ENCODE data around the gene NOX1.

Gene NOX1

DNA sequence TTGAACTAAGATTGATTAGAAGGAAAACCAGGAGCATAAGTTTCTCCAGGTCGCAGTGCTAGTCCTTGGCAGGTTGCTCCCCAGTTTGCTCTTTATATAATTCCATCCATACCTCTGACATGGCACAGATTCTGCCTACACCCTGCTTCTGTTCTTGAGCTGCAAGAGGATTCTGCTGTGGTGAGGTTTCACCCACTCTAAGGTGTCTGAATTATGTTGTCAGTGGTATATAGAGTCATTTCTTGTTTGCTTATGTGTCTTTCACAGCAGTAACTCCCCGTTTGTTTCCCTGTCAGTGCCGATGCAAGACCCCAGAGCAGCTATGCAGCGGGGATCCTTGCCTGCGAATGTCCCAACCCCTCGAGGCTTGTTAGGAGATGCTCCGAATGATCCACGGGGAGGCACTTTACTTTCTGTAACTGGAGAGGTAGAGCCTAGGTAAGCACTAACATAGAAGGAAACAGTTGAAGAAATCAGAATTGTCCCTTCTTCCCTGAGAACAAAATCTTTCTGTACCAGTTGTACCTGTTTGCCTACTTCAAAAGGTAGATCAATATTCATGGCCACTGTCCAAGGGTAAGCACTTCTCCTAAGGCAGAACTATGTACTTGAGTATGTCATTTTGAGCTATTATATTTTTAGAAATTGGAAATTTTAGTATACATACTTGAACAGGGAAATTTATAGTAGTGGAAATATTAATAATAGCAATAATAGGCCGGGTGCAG, 42.8 kb downstream of the NOX1 start:
- no peak overlapping the region for H3K4me3 ChIP-seq (ENCODE audit: insufficient read depth in 1 of 2, low read depth in 1 of 2, low read length in 2 of 2)
- no peak overlapping the region for H3K18ac ChIP-seq (ENCODE audit: low read depth in 1 of 2, low read length in 2 of 2)
- H2BK120ac ChIP-seq (ENCODE audit: low read depth, low read length), result no peak overlapping the region
- H3K36me3 ChIP-seq (ENCODE audit: control insufficient read depth in 1 of 2, insufficient read depth in 2 of 2, low read depth in 1 of 2, low read length in 2 of 2), result peaks cover 15 to 65% of the 10 kb centered on the region in 2 experiments
- H3K9me3 ChIP-seq (ENCODE audit: control insufficient read depth, low read length), result no peaks in the 10 kb centered on the region
- H3K23ac ChIP-seq (ENCODE audit: low read length in 2 of 2), result no peak overlapping the region
- no peak overlapping the region for H4K8ac ChIP-seq (ENCODE audit: low read length)
- H2AK5ac ChIP-seq (ENCODE audit: low read length, severe bottlenecking), result no peak overlapping the region
- H3K14ac ChIP-seq (ENCODE audit: low read length in 2 of 2), result no peak overlapping the region
- H2BK15ac ChIP-seq (ENCODE audit: low read depth, poor library complexity, severe bottlenecking), result no peak overlapping the region
- H3K4me1 ChIP-seq (ENCODE audit: control insufficient read depth, insufficient read depth, low read depth, low read length), result no peaks in the 10 kb centered on the region
- H3K4me2 ChIP-seq (ENCODE audit: low read length, poor library complexity, severe bottlenecking), result no peak overlapping the region
- no peak for DNase-seq
- no peak overlapping the region for H2BK12ac ChIP-seq (ENCODE audit: low read length in 2 of 2)
- 97% methylated on average over 5 of the region's 9 CpGs for WGBS
- no peak overlapping the region for H2BK5ac ChIP-seq (ENCODE audit: low read depth, low read length, poor library complexity, severe bottlenecking)
- H2AFZ ChIP-seq (ENCODE audit: low read depth, low read length), result no peak overlapping the region
- H3K27me3 ChIP-seq (ENCODE audit: control insufficient read depth in 1 of 2, insufficient read depth in 1 of 2, low read length in 2 of 2), result peaks cover 0 to 16% of the 10 kb centered on the region in 2 experiments
- no peak overlapping the region for H3K27ac ChIP-seq (ENCODE audit: low read length, poor library complexity, severe bottlenecking)
- no peak overlapping the region for H4K91ac ChIP-seq (ENCODE audit: low read length)
- H3K79me1 ChIP-seq (replicated peaks; ENCODE audit: low read length, poor library complexity, severe bottlenecking), result peaks cover 3% of the 10 kb centered on the region
- H3K4ac ChIP-seq (ENCODE audit: low read depth in 1 of 2, low read length in 2 of 2), result no peak overlapping the region
- no peak overlapping the region for H3K9ac ChIP-seq (ENCODE audit: low read length)

DNA sequence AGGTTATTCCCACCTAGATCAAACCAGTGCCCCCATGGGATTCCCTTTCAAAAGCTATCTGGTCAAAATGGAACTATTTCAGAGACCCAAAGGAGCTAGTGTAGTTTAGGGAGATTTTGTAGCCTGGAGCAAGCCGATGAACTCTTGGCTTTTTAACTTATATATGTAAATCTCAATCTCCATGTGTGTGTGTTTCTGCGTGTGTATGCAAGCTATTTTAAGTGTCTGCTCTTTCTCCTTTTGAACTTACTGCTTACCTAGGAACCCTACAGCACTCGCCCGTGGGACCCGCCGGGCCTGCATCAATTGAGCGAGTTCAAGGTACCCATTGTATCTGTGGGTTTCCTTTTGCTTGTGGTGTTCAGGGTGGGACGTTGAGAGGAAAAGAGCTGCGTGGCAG, 43.6 kb downstream of the NOX1 start:
- H3K23ac ChIP-seq (ENCODE audit: low read length in 2 of 2), result no peak overlapping the region
- H2BK12ac ChIP-seq (ENCODE audit: low read length in 2 of 2), result no peak overlapping the region
- no peak overlapping the region for H3K4me2 ChIP-seq (ENCODE audit: low read length, poor library complexity, severe bottlenecking)
- no peak for DNase-seq
- no peak overlapping the region for H2AK5ac ChIP-seq (ENCODE audit: low read length, severe bottlenecking)
- no peak overlapping the region for H2AFZ ChIP-seq (ENCODE audit: low read depth, low read length)
- H2BK5ac ChIP-seq (ENCODE audit: low read depth, low read length, poor library complexity, severe bottlenecking), result no peak overlapping the region
- H3K4me3 ChIP-seq (ENCODE audit: insufficient read depth in 1 of 2, low read depth in 1 of 2, low read length in 2 of 2), result no peak overlapping the region
- H3K14ac ChIP-seq (ENCODE audit: low read length in 2 of 2), result no peak overlapping the region
- no peak overlapping the region for H4K91ac ChIP-seq (ENCODE audit: low read length)
- H3K9ac ChIP-seq (ENCODE audit: low read length), result no peak overlapping the region
- H3K9me3 ChIP-seq (ENCODE audit: control insufficient read depth, low read length), result no peaks in the 10 kb centered on the region
- H3K79me1 ChIP-seq (replicated peaks; ENCODE audit: low read length, poor library complexity, severe bottlenecking), result peaks cover 3% of the 10 kb centered on the region
- WGBS, result 97% methylated on average over 8 of the region's 9 CpGs
- H3K27ac ChIP-seq (ENCODE audit: low read length, poor library complexity, severe bottlenecking), result no peak overlapping the region
- H3K4ac ChIP-seq (ENCODE audit: low read depth in 1 of 2, low read length in 2 of 2), result no peak overlapping the region
- H3K36me3 ChIP-seq (ENCODE audit: control insufficient read depth in 1 of 2, insufficient read depth in 2 of 2, low read depth in 1 of 2, low read length in 2 of 2), result peaks cover 15 to 68% of the 10 kb centered on the region in 2 experiments
- no peak overlapping the region for H2BK15ac ChIP-seq (ENCODE audit: low read depth, poor library complexity, severe bottlenecking)
- no peaks in the 10 kb centered on the region for H3K4me1 ChIP-seq (ENCODE audit: control insufficient read depth, insufficient read depth, low read depth, low read length)
- peaks cover 0 to 17% of the 10 kb centered on the region in 2 experiments for H3K27me3 ChIP-seq (ENCODE audit: control insufficient read depth in 1 of 2, insufficient read depth in 1 of 2, low read length in 2 of 2)
- H4K8ac ChIP-seq (ENCODE audit: low read length), result no peak overlapping the region
- no peak overlapping the region for H3K18ac ChIP-seq (ENCODE audit: low read depth in 1 of 2, low read length in 2 of 2)
- H2BK120ac ChIP-seq (ENCODE audit: low read depth, low read length), result no peak overlapping the region

DNA sequence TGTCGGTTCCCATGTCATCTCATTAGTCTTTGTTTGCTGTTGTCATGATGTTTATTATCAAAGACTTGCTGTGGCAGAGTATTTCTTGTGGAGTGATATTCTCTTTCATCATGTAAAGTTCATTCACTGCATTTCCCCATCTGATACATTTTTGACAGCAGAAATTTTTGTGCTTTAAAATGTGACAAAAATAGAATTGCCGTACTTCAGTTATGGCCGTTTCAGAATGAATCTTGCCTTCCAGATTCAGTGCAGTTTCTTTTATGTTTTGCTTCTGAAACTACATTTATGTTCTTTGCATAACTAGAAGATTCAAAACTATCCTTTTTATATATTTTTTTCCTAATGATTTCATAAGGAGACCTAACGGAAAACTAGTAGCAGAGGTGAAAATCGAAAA, 44.0 kb downstream of the NOX1 start:
- H2BK15ac ChIP-seq (ENCODE audit: low read depth, poor library complexity, severe bottlenecking), result no peak overlapping the region
- no peak overlapping the region for H2BK5ac ChIP-seq (ENCODE audit: low read depth, low read length, poor library complexity, severe bottlenecking)
- no peak overlapping the region for H3K18ac ChIP-seq (ENCODE audit: low read depth in 1 of 2, low read length in 2 of 2)
- 100% methylated on average over 1 of the region's 5 CpGs for WGBS
- H2BK12ac ChIP-seq (ENCODE audit: low read length in 2 of 2), result no peak overlapping the region
- no peak overlapping the region for H4K8ac ChIP-seq (ENCODE audit: low read length)
- H3K9ac ChIP-seq (ENCODE audit: low read length), result peak overlapping the region; percentile 3
- no peak overlapping the region for H2BK120ac ChIP-seq (ENCODE audit: low read depth, low read length)
- H4K91ac ChIP-seq (ENCODE audit: low read length), result no peak overlapping the region
- H3K4me3 ChIP-seq (ENCODE audit: insufficient read depth in 1 of 2, low read depth in 1 of 2, low read length in 2 of 2), result no peak overlapping the region
- no peak overlapping the region for H2AK5ac ChIP-seq (ENCODE audit: low read length, severe bottlenecking)
- no peak overlapping the region for H3K14ac ChIP-seq (ENCODE audit: low read length in 2 of 2)
- no peaks in the 10 kb centered on the region for H3K4me1 ChIP-seq (ENCODE audit: control insufficient read depth, insufficient read depth, low read depth, low read length)
- no peak overlapping the region for H3K4ac ChIP-seq (ENCODE audit: low read depth in 1 of 2, low read length in 2 of 2)
- DNase-seq, result no peak
- H3K79me1 ChIP-seq (replicated peaks; ENCODE audit: low read length, poor library complexity, severe bottlenecking), result peaks cover 3% of the 10 kb centered on the region
- H3K9me3 ChIP-seq (ENCODE audit: control insufficient read depth, low read length), result no peaks in the 10 kb centered on the region
- no peak overlapping the region for H3K23ac ChIP-seq (ENCODE audit: low read length in 2 of 2)
- no peak overlapping the region for H3K27ac ChIP-seq (ENCODE audit: low read length, poor library complexity, severe bottlenecking)
- H3K36me3 ChIP-seq (ENCODE audit: control insufficient read depth in 1 of 2, insufficient read depth in 2 of 2, low read depth in 1 of 2, low read length in 2 of 2), result peaks cover 15 to 68% of the 10 kb centered on the region in 2 experiments
- no peak overlapping the region for H2AFZ ChIP-seq (ENCODE audit: low read depth, low read length)
- H3K27me3 ChIP-seq (ENCODE audit: control insufficient read depth in 1 of 2, insufficient read depth in 1 of 2, low read length in 2 of 2), result peaks cover 0 to 17% of the 10 kb centered on the region in 2 experiments
- H3K4me2 ChIP-seq (ENCODE audit: low read length, poor library complexity, severe bottlenecking), result no peak overlapping the region

DNA sequence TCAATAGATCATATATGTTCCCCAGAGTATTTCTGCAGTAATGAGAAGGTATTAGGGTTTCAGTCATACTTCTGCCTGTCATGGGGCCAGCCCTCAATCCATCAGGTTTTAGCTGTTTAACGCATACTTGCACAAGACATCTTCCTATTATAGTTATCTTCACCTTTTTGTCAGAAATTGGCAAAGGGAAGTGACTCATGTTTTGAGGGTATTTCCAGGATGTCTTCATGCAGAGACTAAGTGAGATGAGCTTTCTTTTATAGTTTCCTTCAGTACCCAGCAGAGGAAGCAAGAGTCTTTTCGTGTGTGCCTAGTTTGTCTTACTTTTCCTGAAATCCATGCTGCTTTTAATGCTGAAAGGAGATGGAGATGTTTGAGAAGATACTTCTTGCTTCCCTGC, 44.4 kb downstream of the NOX1 start:
- Histone ChIP-seq H2AFZ (ENCODE audit: low read depth, low read length) (no peak overlapping the region), H3K9ac (ENCODE audit: low read length) (peak overlapping the region; percentile 3), H2BK120ac (ENCODE audit: low read depth, low read length) (no peak overlapping the region), H2BK15ac (ENCODE audit: low read depth, poor library complexity, severe bottlenecking) (no peak overlapping the region), H3K18ac (ENCODE audit: low read depth in 1 of 2, low read length in 2 of 2) (no peak overlapping the region), H2AK5ac (ENCODE audit: low read length, severe bottlenecking) (no peak overlapping the region), H4K8ac (ENCODE audit: low read length) (no peak overlapping the region), H2BK12ac (ENCODE audit: low read length in 2 of 2) (no peak overlapping the region), H3K27ac (ENCODE audit: low read length, poor library complexity, severe bottlenecking) (no peak overlapping the region), H2BK5ac (ENCODE audit: low read depth, low read length, poor library complexity, severe bottlenecking) (no peak overlapping the region), H3K36me3 (ENCODE audit: control insufficient read depth in 1 of 2, insufficient read depth in 2 of 2, low read depth in 1 of 2, low read length in 2 of 2) (peaks cover 15 to 70% of the 10 kb centered on the region in 2 experiments), H3K4ac (ENCODE audit: low read depth in 1 of 2, low read length in 2 of 2) (no peak overlapping the region), H3K79me1 (replicated peaks; ENCODE audit: low read length, poor library complexity, severe bottlenecking) (peaks cover 3% of the 10 kb centered on the region), H3K14ac (ENCODE audit: low read length in 2 of 2) (no peak overlapping the region), H3K9me3 (ENCODE audit: control insufficient read depth, low read length) (no peaks in the 10 kb centered on the region), H3K27me3 (ENCODE audit: control insufficient read depth in 1 of 2, insufficient read depth in 1 of 2, low read length in 2 of 2) (peaks cover 0 to 17% of the 10 kb centered on the region in 2 experiments), H3K4me1 (ENCODE audit: control insufficient read depth, insufficient read depth, low read depth, low read length) (no peaks in the 10 kb centered on the region), H3K23ac (ENCODE audit: low read length in 2 of 2) (no peak overlapping the region), H4K91ac (ENCODE audit: low read length) (no peak overlapping the region), H3K4me2 (ENCODE audit: low read length, poor library complexity, severe bottlenecking) (no peak overlapping the region), H3K4me3 (ENCODE audit: insufficient read depth in 1 of 2, low read depth in 1 of 2, low read length in 2 of 2) (no peak overlapping the region)
- WGBS, result 54% methylated on average over 1 of the region's 2 CpGs
- peak; percentile 43 for DNase-seq

All from mesenchymal stem cell (in vitro differentiated cells and primary cell).